Measurements from ENCODE around the gene NRXN2. TPM values are rescaled to one million over a fixed set of nuclear protein-coding genes. Genes with fewer than 3 reads are reported as not detected.

NRXN2 gene
- polyA plus RNA-seq, 1 of the 3 experiments (the other 2 are of a cell fraction) = 0.15 TPM

- no peak for TF ChIP-seq SMC3 (IDR thresholded peaks at IDR 0.05; ENCODE audit: low read depth, low read length)
- TF ChIP-seq TCF12 (IDR thresholded peaks at IDR 0.05) = no peak
- no peak for TF ChIP-seq RXRA (IDR thresholded peaks at IDR 0.05; ENCODE audit: borderline replicate concordance, low read depth)
- no peak for TF ChIP-seq POLR2AphosphoS5 (IDR thresholded peaks at IDR 0.05; ENCODE audit: low read depth, low read length)
These were observed 41.8 kb upstream of the NRXN2 start (continued) for GRCh38 chr11:64764753-64765152.

DNA sequence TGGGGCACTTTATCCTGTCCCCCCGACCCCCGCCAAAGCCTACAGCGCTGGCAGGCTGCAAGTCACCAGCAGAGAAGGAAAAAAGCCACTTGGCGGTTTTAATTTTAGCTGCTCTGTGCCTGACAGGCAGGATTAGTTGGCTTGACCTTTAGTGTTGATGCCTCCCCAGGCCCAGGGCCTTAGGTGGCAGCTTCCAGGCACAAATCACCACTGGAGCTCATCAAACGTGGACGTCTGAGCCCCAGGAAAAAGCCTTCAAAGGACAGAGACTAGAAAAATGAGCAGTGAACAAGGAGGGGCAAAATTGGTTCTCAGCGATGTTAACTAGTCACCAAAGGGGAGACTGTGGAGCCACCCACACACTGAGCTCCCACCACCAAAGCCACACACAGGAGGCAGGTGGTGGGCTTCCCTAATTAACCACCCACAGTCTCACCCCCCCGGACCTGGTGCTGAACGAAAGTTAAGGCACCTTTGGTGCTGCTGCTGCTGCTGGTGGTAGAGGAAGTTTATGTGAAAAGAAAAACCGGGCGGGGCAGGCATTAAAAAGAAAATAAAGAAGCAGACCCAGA, 41.1 kb upstream of the NRXN2 start:
- Histone ChIP-seq H3K4me3 (ENCODE audit: low read depth in 2 of 2, low read length in 1 of 2) (no peak overlapping the region), H3F3A (replicated peaks; ENCODE audit: insufficient read depth) (peaks cover 51% of the 10 kb centered on the region), H3K79me2 (ENCODE audit: insufficient read depth) (peaks cover 30% of the 10 kb centered on the region; the same call in 1 of the 2 replicates), H4K20me1 (ENCODE audit: insufficient read depth) (peaks cover 56% of the 10 kb centered on the region), H3K9me3 (no peaks in the 10 kb centered on the region), H3K9ac (no peak overlapping the region; the same call in 1 of the 2 replicates), H3K27ac (ENCODE audit: low read depth in 2 of 2, low read length in 1 of 2) (peak overlapping the region; percentile 24 to 39; a peak in 3 of 4 replicates), H2AFZ (ENCODE audit: low read depth) (no peak overlapping the region), H3K36me3 (replicated peaks in 1 of 2; ENCODE audit: control insufficient read depth in 1 of 2, insufficient read depth in 2 of 2, low read length in 1 of 2) (peaks cover 45 to 64% of the 10 kb centered on the region in 2 experiments), H3K4me2 (peak overlapping the region; percentile 52; the same call in 1 of the 2 replicates), H3K27me3 (ENCODE audit: insufficient read depth) (no peaks in the 10 kb centered on the region), H3K4me1 (ENCODE audit: control insufficient read depth in 1 of 2, insufficient read depth in 2 of 2, low read depth in 1 of 2, low read length in 1 of 2) (peaks cover 19 to 23% of the 10 kb centered on the region in 2 experiments; a peak in 3 of 4 replicates), H3K9me2 (no peaks in the 10 kb centered on the region)
- DNase-seq = no peak
- 81% methylated on average over 11 of the region's 11 CpGs for WGBS (ENCODE audit: low lambda C conversion rate)
- no peak for TF ChIP-seq USF2 (IDR thresholded peaks at IDR 0.05; ENCODE audit: borderline replicate concordance, low read depth, low read length)
- POLR2A ChIA-PET = interaction anchor here (0.7 kb wide), 1 partner anchor 9 kb away, joined by 3 read pairs; no protein-coding TSS in a partner anchor
- CTCF ChIA-PET = interaction anchor here (0.6 to 4.4 kb wide), 7 partner anchors 8 to 1932 kb away, joined by 3 to 47 read pairs (median 4); partner anchors contain the start of genes RASGRP2, SF1 and STX5

DNA sequence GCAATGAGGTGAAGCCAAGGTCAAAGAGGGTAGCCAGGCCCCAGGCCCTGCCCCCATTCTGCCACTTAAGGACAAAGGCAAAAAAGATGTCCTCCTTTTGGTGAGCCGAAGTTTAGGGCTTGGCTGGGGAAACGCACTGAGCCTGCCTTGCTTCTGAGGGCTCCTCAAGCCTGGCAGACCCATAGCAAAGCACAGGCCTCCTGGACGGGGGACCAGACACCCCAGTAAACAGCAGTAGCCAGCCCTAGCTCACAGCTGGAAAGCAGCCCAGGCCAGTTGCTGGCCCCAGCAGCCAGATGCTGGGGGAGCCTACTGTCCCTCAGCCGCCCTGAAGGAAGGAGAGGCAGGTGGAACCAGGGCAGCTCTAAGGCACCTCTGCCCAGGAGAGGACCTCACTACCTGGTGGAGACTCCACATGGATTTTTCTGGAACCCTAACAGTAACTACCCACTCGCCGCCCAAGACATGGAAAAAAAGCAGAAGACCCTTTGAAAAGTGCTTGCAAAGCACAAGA, 40.6 kb upstream of the NRXN2 start:
- POLR2A ChIA-PET = interaction anchor here (0.7 kb wide), 1 partner anchor 9 kb away, joined by 3 read pairs; no protein-coding TSS in a partner anchor
- peak; percentile 18 for DNase-seq

More for the DNA sequence above, 40.6 kb upstream of the NRXN2 start:
- H3K4me1 ChIP-seq (ENCODE audit: control insufficient read depth in 1 of 2, insufficient read depth in 2 of 2, low read depth in 1 of 2, low read length in 1 of 2) = peaks cover 19 to 23% of the 10 kb centered on the region in 2 experiments; a peak in 3 of 4 replicates
- peaks cover 51% of the 10 kb centered on the region for H4K20me1 ChIP-seq (ENCODE audit: insufficient read depth)
- WGBS (ENCODE audit: low lambda C conversion rate) = 93% methylated on average over 4 of the region's 6 CpGs
- H3K4me3 ChIP-seq (ENCODE audit: low read depth in 2 of 2, low read length in 1 of 2) = no peak overlapping the region
- H3K9me2 ChIP-seq = no peaks in the 10 kb centered on the region
- H3K27me3 ChIP-seq (ENCODE audit: insufficient read depth) = no peaks in the 10 kb centered on the region
- H3K9ac ChIP-seq = no peak overlapping the region; the same call in 1 of the 2 replicates
- peaks cover 42 to 59% of the 10 kb centered on the region in 2 experiments for H3K36me3 ChIP-seq (replicated peaks in 1 of 2; ENCODE audit: control insufficient read depth in 1 of 2, insufficient read depth in 2 of 2, low read length in 1 of 2)
- CTCF ChIA-PET = interaction anchor here (0.9 to 2.8 kb wide), 7 partner anchors 9 to 314 kb away, joined by 3 to 11 read pairs (median 4); partner anchors contain the start of gene RASGRP2
- TF ChIP-seq JUND (IDR thresholded peaks at IDR 0.05) (no peak), EZH2phosphoT487 (IDR thresholded peaks at IDR 0.05; ENCODE audit: borderline replicate concordance, low read depth) (no peak), RFX5 (IDR thresholded peaks at IDR 0.05; ENCODE audit: low read length) (no peak), ELF1 (IDR thresholded peaks at IDR 0.05) (no peak), SMC3 (IDR thresholded peaks at IDR 0.05; ENCODE audit: low read depth, low read length) (no peak), FOSL2 (IDR thresholded peaks at IDR 0.05; ENCODE audit: borderline replicate concordance, low read depth) (no peak), TAF1 (IDR thresholded peaks at IDR 0.05; ENCODE audit: borderline replicate concordance, low read depth, low read length) (no peak), FOXJ3 (CRISPR knock-in tag; IDR thresholded peaks at IDR 0.05) (no peak), USF2 (IDR thresholded peaks at IDR 0.05; ENCODE audit: borderline replicate concordance, low read depth, low read length) (no peak), NFIC (IDR thresholded peaks at IDR 0.05; ENCODE audit: borderline replicate concordance) (no peak), EP300 (IDR thresholded peaks at IDR 0.05; ENCODE audit: borderline replicate concordance in 1 of 2, low read depth in 1 of 2, low read length in 1 of 2) (no peak), RXRA (IDR thresholded peaks at IDR 0.05; ENCODE audit: borderline replicate concordance, low read depth) (no peak), TCF12 (IDR thresholded peaks at IDR 0.05) (no peak)
- H3K27ac ChIP-seq (ENCODE audit: low read depth in 2 of 2, low read length in 1 of 2) = peak overlapping the region; percentile 24 to 39; a peak in 3 of 4 replicates
- H3K4me2 ChIP-seq = peak overlapping the region; percentile 52; the same call in 1 of the 2 replicates
- H3K79me2 ChIP-seq (ENCODE audit: insufficient read depth) = peaks cover 27% of the 10 kb centered on the region; the same call in 1 of the 2 replicates
- peaks cover 46% of the 10 kb centered on the region for H3F3A ChIP-seq (replicated peaks; ENCODE audit: insufficient read depth)
- no peak overlapping the region for H2AFZ ChIP-seq (ENCODE audit: low read depth)
- no peaks in the 10 kb centered on the region for H3K9me3 ChIP-seq
